HFFc6 (cell line): ENCODE data around the gene CDK5R1. TPM values are rescaled to one million over a fixed set of nuclear protein-coding genes. Genes with fewer than 3 reads are reported as not detected.
A peak's percentile ranks its signal among the peaks of the same experiment; 100 is the strongest.

Experiments used
- DNase-seq: peaks from one replicate; pipeline ENCODE4 v3.0.0-alpha.2; 2018
- H3K27ac Mint-ChIP-seq: 2 replicates; pipeline ENCODE4 v1.8.0; 2020; ENCODE audit warnings: mild to moderate bottlenecking, mixed read lengths
- H3K27me3 Mint-ChIP-seq: 2 replicates; pipeline ENCODE4 v1.8.0; 2021; ENCODE audit warnings: mild to moderate bottlenecking, moderate library complexity, mixed read lengths; ENCODE audit not compliant: insufficient read depth
- H3K36me3 Mint-ChIP-seq: 2 replicates; pipeline ENCODE4 v1.8.0; 2021; ENCODE audit warnings: low read depth, mixed read lengths
- H3K4me1 Mint-ChIP-seq: 2 replicates; pipeline ENCODE4 v1.8.0; 2020; ENCODE audit warnings: low read depth, mixed read lengths
- H3K4me3 Mint-ChIP-seq: 2 replicates; pipeline ENCODE4 v1.8.0; 2020; ENCODE audit warnings: mild to moderate bottlenecking, moderate library complexity, mixed read lengths
- H3K9me3 Mint-ChIP-seq: 2 replicates; pipeline ENCODE4 v1.8.0; 2020; ENCODE audit warnings: mild to moderate bottlenecking, mixed read lengths
- CTCF ChIP-seq: fragments of 200-600 bp; sonication (generic); IDR thresholded peaks from 2 replicates; pipeline ENCODE4 v1.5.0; 2021; ENCODE audit warnings: antibody characterized with exemption, mild to moderate bottlenecking
- total RNA-seq, 6 experiments: library from RNA; stranded (reverse); fragmentation: NEBNext Ultra II Directional; extraction: Animal tissue kit (Norgen Biotek cat#: 25700); gene quantifications; 2 replicates in 1 of 6; 3 replicates in 5 of 6; pipeline ENCODE4 v1.2.3, GENCODE V29; 2021

The CDK5R1 gene
- total RNA-seq, 6 experiments from 2014 or later, result 1.00 to 1.9 (median 1.3) TPM

DNA sequence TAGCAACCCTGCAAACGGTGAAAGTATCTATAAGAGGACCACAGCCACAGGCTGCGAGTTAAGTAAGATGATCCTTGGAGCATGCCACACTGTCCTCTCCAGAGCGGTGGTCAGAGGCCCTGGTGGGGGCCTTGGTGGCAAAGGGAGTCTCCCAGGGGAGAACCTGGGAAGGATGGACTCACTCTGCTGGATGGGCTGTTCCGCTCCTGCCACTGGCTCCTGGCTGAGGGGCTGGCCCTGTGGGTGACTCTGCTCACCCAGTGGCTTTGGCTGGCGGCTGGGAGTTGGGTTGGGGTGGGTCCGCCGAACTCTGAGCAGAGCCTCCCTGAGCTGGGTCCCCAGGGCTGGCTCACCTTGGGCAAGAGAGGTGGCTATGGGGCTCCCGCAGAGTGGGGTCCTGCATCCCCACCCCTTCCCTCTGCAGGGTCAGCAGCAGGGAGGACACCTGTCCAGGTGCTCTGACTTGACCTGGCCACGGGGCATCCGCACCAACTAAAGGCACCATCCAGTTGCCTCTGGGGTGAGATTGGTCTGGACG lies 7.3 kb downstream of the CDK5R1 start:
- no peak overlapping the region for H3K27ac Mint-ChIP-seq
- no peak overlapping the region for H3K4me3 Mint-ChIP-seq
- 0 out of 2 replicates have a peak, but pooled peaks cover 2% of the 10 kb centered on the region for H3K27me3 Mint-ChIP-seq
- no peaks in the 10 kb centered on the region for H3K36me3 Mint-ChIP-seq
- peaks cover 37% of the 10 kb centered on the region for H3K4me1 Mint-ChIP-seq
- H3K9me3 Mint-ChIP-seq, result no peaks in the 10 kb centered on the region
- no peak for TF ChIP-seq CTCF
- no peak for DNase-seq

DNA sequence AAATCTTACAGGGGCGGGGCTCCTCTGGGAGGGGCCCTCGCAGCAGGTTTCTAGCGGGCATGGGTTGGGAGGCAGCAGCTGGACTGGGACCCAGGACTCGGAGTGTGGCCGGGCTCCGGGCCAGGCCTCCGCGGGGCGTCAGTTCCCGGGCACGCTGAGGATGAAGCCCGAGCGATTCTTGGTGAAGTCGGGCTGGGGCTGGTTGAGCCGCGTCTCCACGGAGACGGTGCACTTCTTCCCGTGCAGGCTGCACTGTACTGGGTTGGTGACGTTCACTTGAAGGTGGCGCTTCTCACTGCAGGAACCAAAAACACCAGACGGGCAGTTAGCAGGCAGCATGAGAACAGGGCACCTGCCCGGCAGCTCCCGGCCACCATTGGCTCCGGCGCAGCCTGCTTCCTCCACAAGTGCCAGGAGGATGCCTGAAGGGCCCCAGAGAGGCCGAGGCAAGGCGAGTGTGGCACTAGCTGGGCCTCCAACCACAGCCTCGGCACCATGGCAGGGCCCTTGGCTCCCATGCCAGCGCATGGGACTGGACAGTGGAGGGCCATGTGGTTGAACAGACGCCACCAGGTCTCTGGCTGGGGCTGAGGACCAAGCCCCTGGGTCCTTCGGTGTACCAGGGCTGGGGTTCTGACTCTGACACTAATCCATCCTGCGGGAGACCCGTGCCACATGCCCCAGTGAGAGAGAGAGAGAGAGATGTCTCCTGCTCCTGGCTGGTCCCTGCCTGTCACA lies 8.0 kb downstream of the CDK5R1 start:
- H3K4me1 Mint-ChIP-seq, result peaks cover 37% of the 10 kb centered on the region
- H3K9me3 Mint-ChIP-seq, result no peaks in the 10 kb centered on the region
- H3K4me3 Mint-ChIP-seq, result no peak overlapping the region
- no peaks in the 10 kb centered on the region for H3K36me3 Mint-ChIP-seq
- DNase-seq, result no peak
- H3K27ac Mint-ChIP-seq, result no peak overlapping the region
- 0 out of 2 replicates have a peak, but pooled peaks cover 2% of the 10 kb centered on the region for H3K27me3 Mint-ChIP-seq
- TF ChIP-seq CTCF, result no peak

DNA sequence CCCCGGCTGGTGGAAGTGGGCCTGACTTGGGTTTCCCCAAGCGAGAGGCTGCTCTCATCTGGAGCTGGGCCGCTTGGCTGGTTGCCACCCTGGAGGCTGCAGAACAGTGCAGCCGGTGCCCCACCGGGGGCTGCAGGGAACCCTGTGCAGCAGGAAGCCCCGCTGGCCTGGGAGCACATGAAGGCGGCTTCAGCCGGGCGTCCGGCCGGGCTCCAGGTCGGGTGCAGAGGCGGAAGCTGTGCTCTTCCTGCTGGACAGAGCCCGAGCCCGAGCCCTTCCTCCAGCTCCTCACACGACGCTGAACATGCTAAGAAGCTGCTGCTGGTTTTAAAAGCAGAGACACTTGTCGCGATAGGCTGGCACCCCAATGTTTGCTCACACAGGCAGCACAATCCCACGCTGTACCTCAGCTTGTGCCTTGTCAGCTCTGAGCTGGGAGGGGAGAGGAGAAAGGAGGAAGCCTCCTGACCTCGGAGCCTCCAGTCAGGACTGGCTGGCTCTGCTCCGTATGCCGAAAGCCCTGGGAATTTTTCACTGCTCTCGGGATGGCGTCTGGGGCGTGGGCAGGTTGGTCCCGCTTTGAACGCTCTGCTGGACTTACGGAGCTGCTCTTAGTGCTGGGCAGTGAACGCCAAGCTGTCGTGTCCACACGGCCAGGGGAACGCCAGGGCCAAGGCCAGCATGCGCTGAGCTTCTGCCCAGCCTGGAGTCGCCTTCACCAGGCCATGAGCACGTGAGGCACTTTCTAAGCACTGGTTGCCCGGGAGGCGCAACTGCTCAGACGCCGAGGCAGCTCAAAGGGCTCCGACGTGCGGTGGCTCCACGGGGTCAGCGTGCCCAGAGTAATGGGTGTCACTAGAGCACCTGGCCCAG lies 8.8 kb downstream of the CDK5R1 start:
- H3K27ac Mint-ChIP-seq, result peak overlapping the region; percentile 51
- no peak for DNase-seq
- TF ChIP-seq CTCF, result no peak
- peaks cover 37% of the 10 kb centered on the region for H3K4me1 Mint-ChIP-seq
- 0 out of 2 replicates have a peak, but pooled peaks cover 2% of the 10 kb centered on the region for H3K27me3 Mint-ChIP-seq
- no peaks in the 10 kb centered on the region for H3K36me3 Mint-ChIP-seq
- H3K4me3 Mint-ChIP-seq, result no peak overlapping the region
- no peaks in the 10 kb centered on the region for H3K9me3 Mint-ChIP-seq

DNA sequence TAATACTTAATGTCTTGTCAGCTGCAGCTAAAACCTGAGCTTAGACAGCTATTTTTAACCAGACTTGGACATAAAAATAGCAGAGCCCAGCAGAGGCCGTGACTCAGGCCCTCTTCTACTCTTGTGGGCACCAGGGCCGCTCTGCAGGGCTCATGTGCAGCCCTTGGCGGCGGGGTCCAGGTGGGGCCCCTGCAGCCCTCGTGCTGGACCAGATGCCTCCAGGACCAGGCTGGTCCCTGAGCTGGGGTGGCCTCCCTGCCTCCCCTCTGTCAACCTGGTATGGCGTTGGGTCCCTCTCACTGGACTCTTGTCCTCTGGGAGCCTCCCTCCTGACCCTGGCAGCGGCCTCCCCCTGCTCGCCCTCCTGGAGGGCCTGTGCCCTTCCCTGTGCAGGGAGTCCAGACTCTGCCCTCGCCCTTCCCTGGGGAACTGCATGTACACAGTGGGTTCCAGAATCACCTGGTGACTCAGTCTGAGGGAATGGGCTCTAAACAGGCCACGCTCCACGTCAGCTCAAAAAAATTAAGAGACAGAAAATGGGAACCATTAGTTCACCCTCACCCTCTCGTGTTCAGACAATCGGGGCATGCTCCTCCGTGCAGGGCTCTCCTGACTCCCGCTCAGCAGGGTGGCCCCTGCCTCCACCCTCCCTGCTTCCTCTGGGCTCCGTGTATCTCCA lies 9.7 kb downstream of the CDK5R1 start:
- Mint-ChIP-seq H3K27me3 (0 out of 2 replicates have a peak, but pooled peaks cover 2% of the 10 kb centered on the region), H3K27ac (peak overlapping the region; percentile 93), H3K4me3 (peak overlapping the region; percentile 58; the same call in 1 of the 2 replicates), H3K36me3 (no peaks in the 10 kb centered on the region), H3K9me3 (no peaks in the 10 kb centered on the region), H3K4me1 (peaks cover 37% of the 10 kb centered on the region)
- peak; percentile 77 for DNase-seq
- TF ChIP-seq CTCF, result no peak
